Neural progenitor cell (in vitro differentiated cells): ENCODE results near the gene EXOC4. TPM values are rescaled to one million over a fixed set of nuclear protein-coding genes. Genes with fewer than 3 reads are reported as not detected.
A peak's percentile ranks its signal among the peaks of the same experiment; 100 is the strongest.

Experiments
- DNase-seq: peaks from one replicate; pipeline ENCODE4 v3.0.0-alpha.2; 2016; ENCODE audit warnings: low spot score
- H2AFZ ChIP-seq: fragments of 200-600 bp; sonication (generic); replicated peaks from 2 replicates; pipeline ENCODE4 v1.6.1; 2016; ENCODE audit warnings: antibody characterized with exemption
- H3F3A ChIP-seq: fragments of 200-600 bp; sonication (generic); 2 replicates; pipeline ENCODE4 v1.6.1; 2016; ENCODE audit warnings: antibody characterized with exemption, low read depth
- H3K27ac ChIP-seq: fragments of 200-600 bp; sonication (generic); 2 replicates; pipeline ENCODE4 v1.5.1; 2016; ENCODE audit warnings: mild to moderate bottlenecking
- H3K27me3 ChIP-seq: fragments of 200-600 bp; sonication (generic); 2 replicates; pipeline ENCODE4 v1.6.1; 2016; ENCODE audit warnings: mild to moderate bottlenecking, moderate library complexity
- H3K36me3 ChIP-seq: fragments of 200-600 bp; sonication (generic); 2 replicates; pipeline ENCODE4 v1.5.1; 2016
- H3K4me1 ChIP-seq: fragments of 200-600 bp; sonication (generic); 2 replicates; pipeline ENCODE4 v1.6.1; 2016; ENCODE audit warnings: mixed run types
- H3K4me2 ChIP-seq: fragments of 200-600 bp; sonication (generic); 2 replicates; pipeline ENCODE4 v1.6.1; 2016
- H3K4me3 ChIP-seq: fragments of 200-600 bp; sonication (generic); 2 replicates; pipeline ENCODE4 v1.5.1; 2016
- H3K79me2 ChIP-seq: fragments of 200-600 bp; sonication (generic); 2 replicates; pipeline ENCODE4 v1.6.1; 2016; ENCODE audit warnings: low read depth
- H3K9ac ChIP-seq: fragments of 200-600 bp; sonication (generic); 2 replicates; pipeline ENCODE4 v1.6.1; 2016
- H3K9me3 ChIP-seq: fragments of 200-600 bp; sonication (generic); 2 replicates; pipeline ENCODE4 v1.5.1; 2016; ENCODE audit warnings: low read depth
- H4K20me1 ChIP-seq: fragments of 200-600 bp; sonication (generic); 2 replicates; pipeline ENCODE4 v1.6.1; 2016; ENCODE audit warnings: low read depth
- H3K27ac Mint-ChIP-seq: 3 replicates; pipeline ENCODE4 v1.8.0; 2021; ENCODE audit warnings: mixed read lengths
- H3K27me3 Mint-ChIP-seq: 2 replicates; pipeline ENCODE4 v1.8.0; 2022; ENCODE audit warnings: low read depth, mild to moderate bottlenecking, inconsistent platforms, moderate library complexity, mixed read lengths; ENCODE audit not compliant: insufficient read depth
- H3K36me3 Mint-ChIP-seq: 3 replicates; pipeline ENCODE4 v1.8.0; 2021; ENCODE audit warnings: mixed read lengths
- H3K4me1 Mint-ChIP-seq: 3 replicates; pipeline ENCODE4 v1.8.0; 2021; ENCODE audit warnings: mixed read lengths
- H3K4me3 Mint-ChIP-seq: 3 replicates; pipeline ENCODE4 v1.8.0; 2021; ENCODE audit warnings: mild to moderate bottlenecking, moderate library complexity, mixed read lengths
- H3K9me3 Mint-ChIP-seq: 3 replicates; pipeline ENCODE4 v1.8.0; 2020; ENCODE audit warnings: mixed read lengths
- CTCF ChIP-seq: fragments of 200-600 bp; sonication (generic); IDR thresholded peaks from 2 replicates; pipeline ENCODE4 v1.5.1; 2017; ENCODE audit warnings: antibody characterized with exemption, mild to moderate bottlenecking
- EZH2 ChIP-seq: fragments of 200-600 bp; sonication (generic); IDR thresholded peaks from 2 replicates; pipeline ENCODE4 v1.6.1; 2017; ENCODE audit warnings: antibody characterized with exemption, mild to moderate bottlenecking, moderate library complexity
- EZH2phosphoT487 ChIP-seq: fragments of 200-600 bp; sonication (generic); IDR thresholded peaks from 2 replicates; pipeline ENCODE4 v1.6.1; 2017; ENCODE audit warnings: antibody characterized with exemption
- total RNA-seq: library from RNA; depleted of rRNA; stranded (reverse); fragments of >200 nt; gene quantifications from 2 replicates; pipeline ENCODE4 v1.2.3, GENCODE V29; 2015; ENCODE audit warnings: low replicate concordance

Gene EXOC4
- total RNA-seq, 1 donor from 2014 or later, result 129 TPM

- Mint-ChIP-seq H3K4me3 (no peak overlapping the region), H3K4me1 (peaks cover 10% of the 10 kb centered on the region), H3K36me3 (peaks cover 34% of the 10 kb centered on the region), H3K27ac (no peak overlapping the region), H3K9me3 (peaks cover 33% of the 10 kb centered on the region), H3K27me3 (no peaks in the 10 kb centered on the region)
- Histone ChIP-seq H3K27me3 (no peaks in the 10 kb centered on the region), H3K27ac (no peak overlapping the region), H3K9me3 (peaks cover 8% of the 10 kb centered on the region), H3K4me2 (no peak overlapping the region), H4K20me1 (no peaks in the 10 kb centered on the region), H3F3A (no peaks in the 10 kb centered on the region), H3K36me3 (peaks cover under 1% of the 10 kb centered on the region), H3K79me2 (peaks cover 48% of the 10 kb centered on the region), H3K4me3 (no peak overlapping the region), H2AFZ (no peak overlapping the region), H3K9ac (no peak overlapping the region), H3K4me1 (peaks cover 11% of the 10 kb centered on the region)
- TF ChIP-seq CTCF (peak; percentile 70), EZH2 (no peak), EZH2phosphoT487 (no peak)
- DNase-seq, result no peak
Measured at GRCh38 chr7:133344275-133344674, 91.4 kb downstream of the EXOC4 start.

GRCh38 chr7:133345690-133346421, 93.0 kb downstream of the EXOC4 start:
- H3K36me3 Mint-ChIP-seq, result peaks cover 23% of the 10 kb centered on the region
- H3K4me3 ChIP-seq, result no peak overlapping the region
- H4K20me1 ChIP-seq, result no peaks in the 10 kb centered on the region
- peak overlapping the region; percentile 48 for H3K4me2 ChIP-seq
- no peaks in the 10 kb centered on the region for H3K36me3 ChIP-seq
- H3F3A ChIP-seq, result no peaks in the 10 kb centered on the region
- H3K27me3 ChIP-seq, result no peaks in the 10 kb centered on the region
- no peak overlapping the region for H3K9ac ChIP-seq
- peak overlapping the region; percentile 14 for H3K27ac ChIP-seq
- peak overlapping the region; percentile 75 for H3K27ac Mint-ChIP-seq
- peaks cover 44% of the 10 kb centered on the region for H3K79me2 ChIP-seq
- TF ChIP-seq CTCF (no peak), EZH2phosphoT487 (no peak), EZH2 (no peak)
- H2AFZ ChIP-seq, result no peak overlapping the region
- H3K27me3 Mint-ChIP-seq, result no peaks in the 10 kb centered on the region
- H3K4me1 Mint-ChIP-seq, result peaks cover 10% of the 10 kb centered on the region
- H3K4me1 ChIP-seq, result peaks cover 11% of the 10 kb centered on the region
- H3K9me3 ChIP-seq, result no peaks in the 10 kb centered on the region
- no peak overlapping the region for H3K4me3 Mint-ChIP-seq
- DNase-seq, result no peak
- peaks cover 21% of the 10 kb centered on the region for H3K9me3 Mint-ChIP-seq

GRCh38 chr7:133348250-133348649, 95.4 kb downstream of the EXOC4 start:
- no peak overlapping the region for H3K27ac Mint-ChIP-seq
- DNase-seq, result no peak
- peaks cover 10% of the 10 kb centered on the region for H3K36me3 ChIP-seq
- no peak overlapping the region for H3K4me3 ChIP-seq
- peaks cover 11% of the 10 kb centered on the region for H3K4me1 ChIP-seq
- peaks cover 18% of the 10 kb centered on the region for H3K9me3 ChIP-seq
- H3K27me3 Mint-ChIP-seq, result no peaks in the 10 kb centered on the region
- H4K20me1 ChIP-seq, result no peaks in the 10 kb centered on the region
- peaks cover 58% of the 10 kb centered on the region for H3K79me2 ChIP-seq
- TF ChIP-seq EZH2, result no peak
- TF ChIP-seq EZH2phosphoT487, result no peak
- no peak for TF ChIP-seq CTCF
- H3K9ac ChIP-seq, result no peak overlapping the region
- H2AFZ ChIP-seq, result no peak overlapping the region
- H3K4me3 Mint-ChIP-seq, result no peak overlapping the region
- peaks cover 17% of the 10 kb centered on the region for H3K9me3 Mint-ChIP-seq
- H3K36me3 Mint-ChIP-seq, result peaks cover 19% of the 10 kb centered on the region
- H3K27me3 ChIP-seq, result no peaks in the 10 kb centered on the region
- H3K4me2 ChIP-seq, result no peak overlapping the region
- no peaks in the 10 kb centered on the region for H3F3A ChIP-seq
- H3K27ac ChIP-seq, result no peak overlapping the region
- H3K4me1 Mint-ChIP-seq, result peaks cover 10% of the 10 kb centered on the region
